Iris pigment epithelial cell (primary cell): ENCODE data around the gene ADAMTSL5.
A peak's percentile ranks its signal among the peaks of the same experiment; 100 is the strongest.
"Not testable (repeated sequence)": the region's sequence is repeated elsewhere in the genome, so short reads cannot be mapped to it uniquely, and the experiment has no call there.

Experiments used
- DNase-seq: peaks from one replicate; pipeline ENCODE4 v3.0.0-alpha.2; 2011; ENCODE audit warnings: low read depth

The ADAMTSL5 gene

DNA sequence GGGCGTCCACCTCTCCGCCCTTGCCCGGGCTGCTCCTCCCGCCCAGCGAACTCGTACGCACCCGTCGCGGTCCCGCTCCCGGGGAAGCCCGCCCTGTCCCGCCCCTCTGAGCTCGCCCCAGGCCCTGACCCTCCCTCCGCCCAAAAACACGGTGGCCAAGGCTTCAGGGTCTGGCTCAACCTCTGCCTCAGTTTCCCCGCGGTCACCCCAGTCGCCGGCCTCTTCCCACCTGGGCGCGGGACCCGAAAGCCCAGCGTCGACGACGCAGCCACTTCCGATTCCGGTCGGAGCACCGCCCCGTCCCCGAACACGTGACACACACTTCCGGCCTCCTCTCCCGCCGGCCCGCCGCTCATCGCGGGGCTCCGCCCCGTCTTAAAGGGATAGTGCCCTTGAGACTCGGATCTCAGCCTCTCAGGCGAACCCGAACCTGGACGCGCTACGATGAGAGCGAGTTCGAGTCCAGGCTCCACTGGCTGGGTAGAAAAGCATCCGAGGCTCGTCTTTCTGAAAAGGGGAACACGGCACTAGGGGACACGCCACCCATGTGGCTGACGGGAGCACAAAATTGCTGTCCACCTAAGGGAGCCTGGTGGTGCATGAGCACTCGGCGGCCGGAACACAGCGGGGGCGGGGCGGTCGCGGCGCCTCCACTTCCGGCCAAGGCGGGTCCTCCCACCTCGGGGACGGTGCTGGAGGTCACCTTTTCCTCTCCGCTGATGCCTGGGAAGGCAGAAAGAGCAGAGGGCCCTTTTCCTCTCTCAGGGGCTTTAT, 33.7 kb downstream of the ADAMTSL5 start, which contains the start of gene C19orf25:
TSS of gene C19orf25 (minus strand) at position 282 of the 774 bp plus-strand sequence. CDS start 312 bp downstream, outside the sequence.
- peak; percentile 94 for DNase-seq

DNA sequence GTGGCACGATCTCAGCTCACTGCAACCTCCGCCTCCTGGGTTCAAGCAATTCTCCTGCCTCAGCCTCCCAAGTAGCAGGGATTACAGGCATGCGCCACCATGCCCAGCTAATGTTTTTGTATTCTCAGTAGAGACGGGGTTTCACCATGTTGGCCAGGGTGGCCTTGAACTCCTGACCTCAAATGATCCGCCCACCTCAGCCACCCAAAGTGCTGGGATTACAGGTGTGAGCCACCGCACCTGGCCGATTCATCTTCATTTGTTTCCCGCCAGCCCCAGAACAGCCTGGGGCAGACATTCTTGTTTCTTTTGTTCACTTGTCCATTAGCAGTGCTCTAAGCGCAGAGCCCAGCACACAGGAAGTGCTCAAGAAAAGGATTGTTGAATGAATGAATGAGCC, 35.8 kb downstream of the ADAMTSL5 start:
- not testable (repeated sequence) for DNase-seq

- DNase-seq, result no peak
These were observed 36.9 kb downstream of the ADAMTSL5 start for GRCh38 chr19:1475751-1476437.

DNA sequence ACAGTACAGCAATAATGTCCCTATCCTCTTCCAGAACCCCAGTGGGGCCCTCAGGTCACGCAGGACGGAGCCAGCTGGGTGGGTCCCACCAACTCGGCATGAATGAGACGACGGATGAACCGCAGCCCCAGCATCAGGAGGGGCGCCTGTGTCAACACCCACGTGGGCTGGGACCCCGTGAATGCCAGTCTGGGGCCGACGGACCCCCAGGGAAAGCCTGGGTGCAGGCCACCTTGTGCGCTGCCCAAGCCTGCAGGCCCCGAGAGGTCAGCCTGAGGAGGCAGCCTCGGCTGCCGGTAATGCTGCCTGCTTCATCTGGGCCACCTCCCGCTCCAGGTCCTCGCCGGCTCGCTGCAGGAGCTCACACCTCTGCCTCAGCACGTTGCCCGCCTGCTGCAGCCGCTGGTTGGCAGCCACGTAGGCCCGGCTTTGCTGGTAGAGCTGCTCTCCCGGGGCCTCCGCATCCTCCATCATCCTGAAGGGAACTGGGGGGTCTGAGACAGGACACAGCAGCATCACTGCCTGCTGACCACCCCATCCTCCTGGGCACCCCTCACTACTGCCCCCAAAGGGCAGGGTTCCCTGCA, 38.0 kb downstream of the ADAMTSL5 start:
- no peak for DNase-seq

- DNase-seq, result no peak
These were observed 38.6 kb downstream of the ADAMTSL5 start for GRCh38 chr19:1474011-1474764.

DNA sequence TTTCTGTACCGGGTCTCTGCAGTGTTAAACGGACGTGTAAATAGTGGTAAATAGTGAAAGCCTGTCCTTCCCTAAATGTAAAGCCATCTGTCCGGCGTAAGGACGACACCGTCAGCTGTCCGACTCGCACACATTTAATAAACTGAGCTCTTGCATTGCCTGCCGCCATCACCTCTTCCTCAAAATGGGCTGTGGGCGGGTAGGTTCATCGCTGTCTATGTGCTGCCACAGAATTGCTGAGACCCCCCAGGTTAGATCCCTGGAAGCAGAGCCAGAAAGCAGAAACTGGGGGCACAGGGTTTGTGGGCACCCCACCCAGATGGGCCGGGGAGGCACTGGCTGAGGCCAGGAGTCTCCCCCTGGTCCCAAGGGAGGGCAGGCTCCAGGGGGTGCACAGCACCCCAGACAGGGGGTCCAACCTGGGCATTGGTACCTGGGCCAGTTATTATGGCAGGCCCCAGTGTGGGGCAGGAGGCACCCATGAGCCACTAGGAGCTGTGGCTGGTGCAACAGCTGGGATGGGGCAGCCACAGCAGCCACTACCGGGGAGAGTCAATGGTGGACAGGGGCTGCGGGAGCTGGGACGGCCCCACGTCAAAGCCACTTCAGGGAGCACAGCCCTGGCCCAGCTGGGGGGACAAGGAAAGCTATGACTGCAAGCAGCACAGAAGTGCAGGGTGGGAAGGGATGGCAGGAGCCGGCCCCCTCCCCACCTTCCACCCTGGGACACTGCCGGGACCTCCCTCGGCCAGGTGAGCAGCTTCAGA, 39.6 kb downstream of the ADAMTSL5 start:
- DNase-seq, result no peak

DNA sequence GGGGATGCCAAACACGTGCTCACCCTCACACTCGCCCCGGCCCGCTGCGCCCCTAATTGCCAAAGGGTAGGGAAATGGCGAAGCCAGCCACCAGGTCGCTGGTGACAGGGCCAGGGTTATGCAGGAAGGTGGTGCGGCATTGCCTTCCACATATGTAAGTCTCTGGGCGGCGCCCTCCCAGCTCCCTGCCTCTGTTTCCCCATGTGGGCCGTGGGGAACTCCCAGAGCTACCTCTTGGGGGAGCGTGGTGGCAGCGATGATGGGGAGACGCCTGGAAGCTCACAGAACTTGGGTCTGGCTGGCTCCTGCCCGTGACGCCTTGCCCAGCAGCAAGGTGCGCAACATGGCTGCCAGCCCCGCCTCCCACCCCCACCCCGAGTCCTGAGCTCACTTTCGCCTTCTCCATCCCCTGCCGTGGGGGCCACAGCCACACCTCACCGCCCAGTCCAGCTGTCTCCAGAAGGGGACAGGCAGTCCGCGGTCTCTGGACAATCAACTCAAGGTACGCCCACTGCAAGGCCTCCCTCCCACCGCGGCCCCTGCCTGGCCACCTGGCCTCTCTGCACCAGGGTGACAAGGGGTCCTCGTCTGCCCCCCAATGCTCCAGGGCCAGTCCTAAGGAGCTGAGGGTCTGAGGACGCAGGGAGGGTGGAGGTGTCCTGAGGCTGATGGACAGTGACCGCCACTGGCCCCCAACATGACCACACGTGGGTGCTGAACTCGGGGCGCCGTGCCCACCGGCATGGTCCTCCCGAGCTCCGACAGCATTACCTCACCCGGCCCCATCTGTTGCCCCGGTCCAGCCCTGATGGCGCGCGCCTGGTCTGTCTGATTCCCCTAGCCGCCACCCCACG, 40.4 kb downstream of the ADAMTSL5 start:
- DNase-seq, result no peak

DNA sequence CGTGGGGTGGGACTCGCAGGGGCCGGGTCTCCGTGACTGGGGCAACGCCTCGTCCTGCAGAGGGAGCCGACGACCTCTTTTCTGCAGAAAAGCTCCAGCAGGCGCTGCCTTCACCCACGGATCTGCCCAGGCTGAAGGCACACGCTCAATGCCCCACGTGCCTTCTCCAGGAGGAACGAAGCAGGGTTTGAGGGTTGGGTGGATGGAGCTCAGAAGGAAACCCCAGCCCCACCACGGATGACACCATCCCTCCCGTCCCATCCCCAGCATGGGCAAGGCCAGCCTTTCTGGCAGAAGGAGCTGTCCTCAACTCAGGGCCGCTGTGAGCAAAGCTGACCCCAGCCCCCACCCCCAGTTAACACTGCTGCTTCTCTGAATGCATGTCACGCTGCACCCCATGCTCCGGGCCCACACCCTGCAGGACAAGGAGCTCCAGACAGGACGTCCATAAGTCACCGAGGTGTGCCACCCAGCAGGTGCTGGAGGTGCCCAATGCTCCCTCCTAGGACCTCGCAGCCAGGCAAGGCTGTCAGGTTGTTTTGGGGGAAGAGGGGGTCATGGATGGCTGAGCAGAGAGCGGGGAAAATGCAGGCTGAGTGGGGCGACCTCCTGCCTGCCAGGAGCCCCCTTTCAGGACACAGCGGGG, 41.2 kb downstream of the ADAMTSL5 start:
- no peak for DNase-seq

- DNase-seq, result no peak
These were observed 41.8 kb downstream of the ADAMTSL5 start for GRCh38 chr19:1471010-1471514.

- DNase-seq, result no peak
These were observed 42.4 kb downstream of the ADAMTSL5 start for GRCh38 chr19:1470305-1471009.

GRCh38 chr19:1470055-1470304, 42.8 kb downstream of the ADAMTSL5 start:
- DNase-seq, result no peak

- no peak for DNase-seq
These were observed 43.4 kb downstream of the ADAMTSL5 start for GRCh38 chr19:1469255-1470054.

DNA sequence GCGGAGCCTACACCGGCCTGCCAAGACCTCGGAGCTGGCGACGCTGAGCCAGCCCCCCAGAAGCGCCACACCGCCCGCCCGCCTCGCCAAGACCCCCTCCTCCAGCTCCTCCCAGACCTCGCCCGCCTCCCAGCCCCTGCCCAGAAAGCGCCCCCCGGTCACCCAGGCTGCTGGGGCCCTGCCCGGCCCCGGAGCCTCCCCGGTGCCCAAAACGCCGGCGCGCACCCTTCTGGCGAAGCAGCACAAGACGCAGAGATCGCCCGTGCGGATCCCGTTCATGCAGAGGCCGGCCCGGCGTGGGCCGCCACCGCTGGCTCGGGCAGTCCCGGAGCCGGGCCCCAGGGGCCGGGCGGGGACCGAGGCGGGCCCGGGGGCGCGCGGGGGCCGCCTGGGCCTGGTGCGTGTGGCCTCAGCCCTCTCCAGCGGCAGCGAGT, 44.0 kb downstream of the ADAMTSL5 start:
- peak; percentile 61 for DNase-seq

GRCh38 chr19:1468274-1468820, 44.5 kb downstream of the ADAMTSL5 start:
- no peak for DNase-seq

DNA sequence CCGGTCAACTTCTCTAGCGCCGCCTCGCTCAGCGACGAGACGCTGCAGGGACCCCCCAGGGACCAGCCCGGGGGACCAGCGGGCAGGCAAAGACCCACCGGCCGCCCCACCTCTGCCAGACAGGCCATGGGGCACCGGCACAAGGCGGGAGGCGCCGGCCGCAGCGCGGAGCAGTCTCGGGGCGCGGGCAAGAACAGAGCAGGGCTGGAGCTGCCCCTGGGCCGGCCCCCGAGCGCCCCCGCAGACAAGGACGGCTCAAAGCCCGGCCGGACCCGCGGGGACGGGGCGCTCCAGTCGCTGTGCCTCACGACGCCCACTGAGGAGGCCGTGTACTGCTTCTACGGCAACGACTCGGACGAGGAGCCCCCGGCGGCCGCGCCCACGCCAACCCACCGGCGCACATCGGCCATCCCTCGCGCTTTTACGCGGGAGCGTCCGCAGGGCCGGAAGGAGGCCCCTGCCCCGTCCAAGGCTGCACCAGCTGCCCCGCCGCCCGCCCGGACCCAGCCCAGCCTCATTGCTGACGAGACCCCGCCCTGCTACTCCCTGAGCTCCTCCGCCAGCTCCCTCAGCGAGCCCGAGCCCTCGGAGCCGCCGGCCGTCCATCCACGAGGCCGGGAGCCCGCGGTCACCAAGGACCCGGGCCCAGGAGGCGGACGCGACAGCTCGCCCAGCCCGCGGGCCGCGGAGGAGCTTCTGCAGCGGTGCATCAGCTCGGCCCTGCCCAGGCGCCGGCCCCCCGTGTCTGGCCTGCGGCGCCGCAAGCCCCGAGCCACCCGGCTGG, 45.1 kb downstream of the ADAMTSL5 start:
- DNase-seq, result no peak

GRCh38 chr19:1467215-1467489, 45.7 kb downstream of the ADAMTSL5 start:
- DNase-seq, result no peak

DNA sequence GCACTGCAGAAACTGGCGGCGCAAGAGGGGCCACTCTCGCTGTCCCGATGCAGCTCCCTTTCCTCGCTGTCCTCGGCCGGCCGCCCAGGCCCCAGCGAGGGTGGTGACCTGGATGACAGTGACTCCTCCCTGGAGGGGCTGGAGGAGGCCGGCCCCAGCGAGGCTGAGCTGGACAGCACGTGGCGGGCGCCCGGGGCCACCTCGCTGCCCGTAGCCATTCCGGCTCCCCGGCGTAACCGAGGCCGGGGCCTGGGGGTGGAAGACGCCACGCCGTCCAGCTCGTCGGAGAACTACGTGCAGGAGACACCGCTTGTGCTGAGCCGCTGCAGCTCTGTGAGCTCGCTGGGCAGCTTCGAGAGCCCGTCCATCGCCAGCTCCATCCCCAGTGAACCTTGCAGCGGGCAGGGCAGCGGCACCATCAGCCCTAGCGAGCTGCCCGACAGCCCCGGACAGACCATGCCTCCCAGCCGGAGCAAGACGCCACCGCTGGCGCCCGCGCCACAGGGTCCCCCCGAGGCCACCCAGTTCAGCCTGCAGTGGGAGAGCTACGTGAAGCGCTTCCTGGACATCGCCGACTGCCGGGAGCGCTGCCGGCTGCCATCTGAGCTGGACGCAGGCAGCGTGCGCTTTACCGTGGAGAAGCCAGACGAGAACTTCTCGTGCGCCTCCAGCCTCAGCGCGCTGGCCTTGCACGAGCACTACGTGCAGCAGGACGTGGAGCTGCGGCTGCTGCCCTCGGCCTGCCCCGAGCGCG, 46.2 kb downstream of the ADAMTSL5 start:
- no peak for DNase-seq
